ENCODE measurements around the gene KCNA10.
A peak's percentile ranks its signal among the peaks of the same experiment; 100 is the strongest.

Gene KCNA10

DNA sequence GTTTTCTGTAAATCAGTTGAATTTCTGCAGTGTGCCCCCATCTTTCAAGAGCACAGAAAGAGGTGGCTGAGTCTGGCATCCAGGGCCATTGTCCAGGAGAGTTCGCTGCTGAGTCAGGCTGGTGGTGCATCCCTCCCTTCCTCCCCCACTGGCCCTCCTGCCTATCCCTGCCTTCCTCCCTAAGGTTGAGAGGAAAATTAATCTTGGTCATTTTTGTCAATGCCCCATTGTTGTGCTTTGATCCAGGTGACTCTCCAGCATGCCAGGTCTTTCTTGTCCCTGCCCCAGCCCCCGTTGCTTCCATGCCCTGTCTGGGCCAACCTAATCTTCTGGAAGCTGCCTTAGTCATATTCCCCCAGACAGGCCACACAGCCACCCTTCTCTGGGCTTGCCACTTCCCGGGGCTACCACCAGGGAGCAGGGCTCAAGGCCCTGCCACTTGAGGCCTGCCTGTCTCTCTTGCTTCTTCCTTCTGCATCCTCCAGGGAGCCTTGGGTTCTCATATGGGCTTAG, 41.5 kb downstream of the KCNA10 start (continued):
- TF ChIP-seq, protein P1, sequence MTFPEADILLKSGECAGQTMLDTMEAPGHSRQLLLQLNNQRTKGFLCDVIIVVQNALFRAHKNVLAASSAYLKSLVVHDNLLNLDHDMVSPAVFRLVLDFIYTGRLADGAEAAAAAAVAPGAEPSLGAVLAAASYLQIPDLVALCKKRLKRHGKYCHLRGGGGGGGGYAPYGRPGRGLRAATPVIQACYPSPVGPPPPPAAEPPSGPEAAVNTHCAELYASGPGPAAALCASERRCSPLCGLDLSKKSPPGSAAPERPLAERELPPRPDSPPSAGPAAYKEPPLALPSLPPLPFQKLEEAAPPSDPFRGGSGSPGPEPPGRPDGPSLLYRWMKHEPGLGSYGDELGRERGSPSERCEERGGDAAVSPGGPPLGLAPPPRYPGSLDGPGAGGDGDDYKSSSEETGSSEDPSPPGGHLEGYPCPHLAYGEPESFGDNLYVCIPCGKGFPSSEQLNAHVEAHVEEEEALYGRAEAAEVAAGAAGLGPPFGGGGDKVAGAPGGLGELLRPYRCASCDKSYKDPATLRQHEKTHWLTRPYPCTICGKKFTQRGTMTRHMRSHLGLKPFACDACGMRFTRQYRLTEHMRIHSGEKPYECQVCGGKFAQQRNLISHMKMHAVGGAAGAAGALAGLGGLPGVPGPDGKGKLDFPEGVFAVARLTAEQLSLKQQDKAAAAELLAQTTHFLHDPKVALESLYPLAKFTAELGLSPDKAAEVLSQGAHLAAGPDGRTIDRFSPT (tag by site-specific recombination; IDR thresholded peaks at IDR 0.05): 0 out of 2 replicates have a peak, but pooled peaks have one; percentile 10
- TF ChIP-seq ZNF341 (tag by site-specific recombination; IDR thresholded peaks at IDR 0.05; ENCODE audit: low read depth) (0 out of 2 replicates have a peak, but pooled peaks have one; percentile 13), KLF1 (tag by site-specific recombination; IDR thresholded peaks at IDR 0.05) (no peak), WT1 (tag by site-specific recombination; IDR thresholded peaks at IDR 0.05) (peak; percentile 43; the same call in 1 of the 2 replicates), ZNF785 (tag by site-specific recombination; IDR thresholded peaks at IDR 0.05) (no peak), ZNF76 (tag by site-specific recombination; IDR thresholded peaks at IDR 0.05; ENCODE audit: borderline replicate concordance, low read depth) (no peak), ZNF610 (tag by site-specific recombination; IDR thresholded peaks at IDR 0.05; ENCODE audit: borderline replicate concordance) (no peak), ZNF398 (tag by site-specific recombination; IDR thresholded peaks at IDR 0.05) (0 out of 2 replicates have a peak, but pooled peaks have one; percentile 17), ZNF112 (tag by site-specific recombination; IDR thresholded peaks at IDR 0.05) (no peak), ZFP37 (tag by site-specific recombination; IDR thresholded peaks at IDR 0.05) (no peak)
- TF ChIP-seq, protein P2, sequence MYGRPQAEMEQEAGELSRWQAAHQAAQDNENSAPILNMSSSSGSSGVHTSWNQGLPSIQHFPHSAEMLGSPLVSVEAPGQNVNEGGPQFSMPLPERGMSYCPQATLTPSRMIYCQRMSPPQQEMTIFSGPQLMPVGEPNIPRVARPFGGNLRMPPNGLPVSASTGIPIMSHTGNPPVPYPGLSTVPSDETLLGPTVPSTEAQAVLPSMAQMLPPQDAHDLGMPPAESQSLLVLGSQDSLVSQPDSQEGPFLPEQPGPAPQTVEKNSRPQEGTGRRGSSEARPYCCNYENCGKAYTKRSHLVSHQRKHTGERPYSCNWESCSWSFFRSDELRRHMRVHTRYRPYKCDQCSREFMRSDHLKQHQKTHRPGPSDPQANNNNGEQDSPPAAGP (tag by site-specific recombination; IDR thresholded peaks at IDR 0.05): 0 out of 2 replicates have a peak, but pooled peaks have one; percentile 3

GRCh38 chr1:110477041-110477440, 41.9 kb downstream of the KCNA10 start:
- Histone ChIP-seq H3K36me3 (ENCODE audit: control insufficient read depth in 2 of 2, insufficient read depth in 1 of 2, low read length in 2 of 2) (no peaks in the 10 kb centered on the region), H3K9me3 (ENCODE audit: control insufficient read depth, insufficient read depth, low read depth, low read length) (no peaks in the 10 kb centered on the region), H3K27ac (ENCODE audit: extremely low read depth, low read depth, low read length) (no peak overlapping the region), H3K4me3 (ENCODE audit: low read depth, low read length) (no peak overlapping the region), H3K4me1 (ENCODE audit: control insufficient read depth, insufficient read depth, low read length) (peaks cover 12% of the 10 kb centered on the region; the same call in 1 of the 2 replicates)
- CTCF ChIA-PET: interaction anchor here (0.6 to 7.1 kb wide), 9 partner anchors 12 to 396 kb away, joined by 3 to 72 read pairs (median 3); no protein-coding TSS in a partner anchor
- POLR2A ChIA-PET: no interaction called here
- no peak for TF ChIP-seq ZNF239 (tag by site-specific recombination; IDR thresholded peaks at IDR 0.05)
- no peak for TF ChIP-seq ZNF426 (tag by site-specific recombination; IDR thresholded peaks at IDR 0.05)
- TF ChIP-seq ZNF37A (tag by site-specific recombination; IDR thresholded peaks at IDR 0.05): no peak
- TF ChIP-seq ZFP3 (tag by site-specific recombination; IDR thresholded peaks at IDR 0.05; ENCODE audit: low read depth): no peak
- TF ChIP-seq ZNF701 (tag by site-specific recombination; IDR thresholded peaks at IDR 0.05): no peak
- no peak for TF ChIP-seq ZNF157 (tag by site-specific recombination; IDR thresholded peaks at IDR 0.05)
- TF ChIP-seq ZNF248 (tag by site-specific recombination; IDR thresholded peaks at IDR 0.05): no peak
- TF ChIP-seq MZF1 (tag by site-specific recombination; IDR thresholded peaks at IDR 0.05; ENCODE audit: borderline replicate concordance): no peak
- TF ChIP-seq, protein P3, sequence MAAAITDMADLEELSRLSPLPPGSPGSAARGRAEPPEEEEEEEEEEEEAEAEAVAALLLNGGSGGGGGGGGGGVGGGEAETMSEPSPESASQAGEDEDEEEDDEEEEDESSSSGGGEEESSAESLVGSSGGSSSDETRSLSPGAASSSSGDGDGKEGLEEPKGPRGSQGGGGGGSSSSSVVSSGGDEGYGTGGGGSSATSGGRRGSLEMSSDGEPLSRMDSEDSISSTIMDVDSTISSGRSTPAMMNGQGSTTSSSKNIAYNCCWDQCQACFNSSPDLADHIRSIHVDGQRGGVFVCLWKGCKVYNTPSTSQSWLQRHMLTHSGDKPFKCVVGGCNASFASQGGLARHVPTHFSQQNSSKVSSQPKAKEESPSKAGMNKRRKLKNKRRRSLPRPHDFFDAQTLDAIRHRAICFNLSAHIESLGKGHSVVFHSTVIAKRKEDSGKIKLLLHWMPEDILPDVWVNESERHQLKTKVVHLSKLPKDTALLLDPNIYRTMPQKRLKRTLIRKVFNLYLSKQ (tag by site-specific recombination; IDR thresholded peaks at IDR 0.05; ENCODE audit: borderline replicate concordance): no peak
- TF ChIP-seq OSR2 (tag by site-specific recombination; IDR thresholded peaks at IDR 0.05): no peak
- no peak for TF ChIP-seq KLF7 (tag by site-specific recombination; IDR thresholded peaks at IDR 0.05; ENCODE audit: borderline replicate concordance)
- no peak for TF ChIP-seq ZNF302 (tag by site-specific recombination; IDR thresholded peaks at IDR 0.05; ENCODE audit: low read depth)
- TF ChIP-seq ZNF626 (tag by site-specific recombination; IDR thresholded peaks at IDR 0.05): no peak
- TF ChIP-seq ZNF785 (tag by site-specific recombination; IDR thresholded peaks at IDR 0.05): no peak
- TF ChIP-seq, protein P4, sequence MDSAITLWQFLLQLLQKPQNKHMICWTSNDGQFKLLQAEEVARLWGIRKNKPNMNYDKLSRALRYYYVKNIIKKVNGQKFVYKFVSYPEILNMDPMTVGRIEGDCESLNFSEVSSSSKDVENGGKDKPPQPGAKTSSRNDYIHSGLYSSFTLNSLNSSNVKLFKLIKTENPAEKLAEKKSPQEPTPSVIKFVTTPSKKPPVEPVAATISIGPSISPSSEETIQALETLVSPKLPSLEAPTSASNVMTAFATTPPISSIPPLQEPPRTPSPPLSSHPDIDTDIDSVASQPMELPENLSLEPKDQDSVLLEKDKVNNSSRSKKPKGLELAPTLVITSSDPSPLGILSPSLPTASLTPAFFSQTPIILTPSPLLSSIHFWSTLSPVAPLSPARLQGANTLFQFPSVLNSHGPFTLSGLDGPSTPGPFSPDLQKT (IDR thresholded peaks at IDR 0.05; ENCODE audit: borderline replicate concordance, low read depth, low read length): no peak
- TF ChIP-seq, protein P1 (tag by site-specific recombination; IDR thresholded peaks at IDR 0.05): peak; percentile 62; the same call in 1 of the 2 replicates
- no peak for TF ChIP-seq GLI2 (tag by site-specific recombination; IDR thresholded peaks at IDR 0.05; ENCODE audit: borderline replicate concordance, low read depth)
- no peak for TF ChIP-seq ZNF19 (tag by site-specific recombination; IDR thresholded peaks at IDR 0.05; ENCODE audit: low read depth)
